Caco-2 (cell line): Measurements from ENCODE around the gene ZNF747. TPM values are rescaled to one million over a fixed set of nuclear protein-coding genes. Genes with fewer than 3 reads are reported as not detected.
"Not testable (repeated sequence)": the region's sequence is repeated elsewhere in the genome, so short reads cannot be mapped to it uniquely, and the experiment has no call there.

ENCODE experiments used
- BruUV-seq: library from RNA; stranded (reverse); fragments of 400-500 nt; replicated peaks from 2 replicates; lab custom pipeline; 2021; lab: Mats Ljungman, UMichigan
- CTCF ChIA-PET: fragments of 300-600 bp; sonication (Branson Sonifier 250); formaldehyde crosslinking; loops from one replicate; lab custom pipeline; 2022; ENCODE audit warnings: antibody characterized with exemption; lab: Charles Lee
- POLR2A ChIA-PET: fragments of 300-600 bp; sonication (Branson Sonifier 250); formaldehyde crosslinking; loops from one replicate; lab custom pipeline; 2022; ENCODE audit warnings: antibody characterized with exemption; lab: Charles Lee
- DNase-seq, 2 experiments: peaks; one replicate each; pipeline versions ENCODE4 v3.0.0 to v3.0.0-alpha.2; 2020 to 2022
- H3K27me3 ChIP-seq: replicated peaks from 2 replicates; pipeline ENCODE4 v1.6.0; 2011; ENCODE audit warnings: low read length; ENCODE audit not compliant: control insufficient read depth, insufficient read depth
- H3K36me3 ChIP-seq: 2 replicates; pipeline ENCODE4 v1.5.1; 2011; ENCODE audit warnings: low read length; ENCODE audit not compliant: control insufficient read depth, insufficient read depth
- H3K4me1 ChIP-seq: fragments of 250-450 bp; sonication (Bioruptor Pico); 2 replicates; pipeline ENCODE4 v1.5.1; 2020; ENCODE audit warnings: mild to moderate bottlenecking
- H3K4me3 ChIP-seq: 2 replicates; pipeline ENCODE4 v1.5.1; 2011; ENCODE audit warnings: low read depth, mild to moderate bottlenecking, control low read depth, low read length
- H3K9me3 ChIP-seq: fragments of 250-450 bp; sonication (Bioruptor Pico); 2 replicates; pipeline ENCODE4 v1.5.1; 2020; ENCODE audit warnings: mild to moderate bottlenecking, moderate library complexity
- H3K27ac Mint-ChIP-seq: one replicate; pipeline ENCODE4 v1.8.0; 2022; ENCODE audit warnings: mixed read lengths; ENCODE audit not compliant: unreplicated experiment
- H3K27me3 Mint-ChIP-seq: one replicate; pipeline ENCODE4 v1.8.0; 2022; ENCODE audit warnings: mixed read lengths; ENCODE audit not compliant: insufficient read depth, unreplicated experiment
- H3K36me3 Mint-ChIP-seq: one replicate; pipeline ENCODE4 v1.8.0; 2022; ENCODE audit warnings: mild to moderate bottlenecking, mixed read lengths; ENCODE audit not compliant: insufficient read depth, unreplicated experiment
- H3K4me1 Mint-ChIP-seq: one replicate; pipeline ENCODE4 v1.8.0; 2022; ENCODE audit warnings: low read depth, mixed read lengths; ENCODE audit not compliant: unreplicated experiment
- H3K4me3 Mint-ChIP-seq: one replicate; pipeline ENCODE4 v1.8.0; 2022; ENCODE audit warnings: mild to moderate bottlenecking, moderate library complexity, mixed read lengths; ENCODE audit not compliant: unreplicated experiment
- H3K9me3 Mint-ChIP-seq: one replicate; pipeline ENCODE4 v1.8.0; 2022; ENCODE audit warnings: mixed read lengths; ENCODE audit not compliant: unreplicated experiment
- intact Hi-C: fragments of 100-400 bp; cut with micrococcal nuclease; formaldehyde crosslinking; loops from one replicate; pipeline ENCODE4 v1.10.0; 2022; ENCODE audit not compliant: unreplicated experiment
- total RNA-seq: library from RNA; stranded (reverse); gene quantifications from 2 replicates; pipeline ENCODE4 v1.2.3, GENCODE V29; 2022
- TF ChIP-seq, protein P1 (sequence below), 2 experiments: fragments of 200-600 bp in 1 of 2; IDR thresholded peaks; 1 replicate in 1 of 2; 2 replicates in 1 of 2; pipeline versions ENCODE4 v1.5.1 to v1.8.0; 2011 to 2022; ENCODE audit warnings: antibody characterized with exemption in 1 of 2, control low read depth in 1 of 2, inconsistent platforms in 1 of 2, low read depth in 1 of 2, low read length in 1 of 2, mild to moderate bottlenecking in 1 of 2, moderate library complexity in 1 of 2; ENCODE audit not compliant: insufficient read depth in 1 of 2, severe bottlenecking in 1 of 2, unreplicated experiment in 1 of 2

ZNF747 gene
- total RNA-seq, 1 experiment from 2014 or later = 8.1 TPM

DNA sequence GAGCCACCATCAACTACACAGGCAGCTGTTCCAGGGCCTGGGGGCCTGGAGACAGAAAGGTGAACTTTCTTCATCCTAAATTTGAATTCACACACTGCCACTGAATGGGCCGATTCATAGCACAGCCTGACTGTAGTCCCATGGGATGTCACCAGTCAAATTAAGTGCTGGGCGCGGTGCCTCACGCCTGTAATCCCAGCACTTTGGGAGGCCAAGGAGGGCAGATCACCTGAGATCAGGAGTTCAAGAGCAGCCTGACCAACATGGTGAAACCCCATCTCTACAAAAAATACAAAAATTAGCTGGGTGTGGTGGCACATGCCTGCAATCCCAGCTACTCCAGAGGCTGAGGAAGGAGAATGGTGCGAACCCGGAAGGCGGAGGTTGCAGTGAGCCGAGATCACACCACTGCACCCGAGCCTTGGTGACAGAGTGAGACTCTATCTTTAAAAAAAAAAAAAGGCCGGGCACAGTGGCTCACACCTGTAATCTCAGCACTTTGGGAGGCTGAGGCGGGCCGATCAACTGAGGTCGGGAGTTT, 5.4 kb upstream of the ZNF747 start:
- H3K9me3 ChIP-seq, intact Hi-C loops, H3K27me3 Mint-ChIP-seq, CTCF ChIA-PET, H3K36me3 ChIP-seq, H3K4me3 Mint-ChIP-seq, BruUV-seq, H3K4me3 ChIP-seq, H3K36me3 Mint-ChIP-seq, H3K27me3 ChIP-seq, H3K27ac Mint-ChIP-seq, POLR2A ChIA-PET, DNase-seq, H3K9me3 Mint-ChIP-seq, H3K4me1 Mint-ChIP-seq: not testable (repeated sequence)
- H3K4me1 ChIP-seq = peaks cover 22% of the 10 kb centered on the region

DNA sequence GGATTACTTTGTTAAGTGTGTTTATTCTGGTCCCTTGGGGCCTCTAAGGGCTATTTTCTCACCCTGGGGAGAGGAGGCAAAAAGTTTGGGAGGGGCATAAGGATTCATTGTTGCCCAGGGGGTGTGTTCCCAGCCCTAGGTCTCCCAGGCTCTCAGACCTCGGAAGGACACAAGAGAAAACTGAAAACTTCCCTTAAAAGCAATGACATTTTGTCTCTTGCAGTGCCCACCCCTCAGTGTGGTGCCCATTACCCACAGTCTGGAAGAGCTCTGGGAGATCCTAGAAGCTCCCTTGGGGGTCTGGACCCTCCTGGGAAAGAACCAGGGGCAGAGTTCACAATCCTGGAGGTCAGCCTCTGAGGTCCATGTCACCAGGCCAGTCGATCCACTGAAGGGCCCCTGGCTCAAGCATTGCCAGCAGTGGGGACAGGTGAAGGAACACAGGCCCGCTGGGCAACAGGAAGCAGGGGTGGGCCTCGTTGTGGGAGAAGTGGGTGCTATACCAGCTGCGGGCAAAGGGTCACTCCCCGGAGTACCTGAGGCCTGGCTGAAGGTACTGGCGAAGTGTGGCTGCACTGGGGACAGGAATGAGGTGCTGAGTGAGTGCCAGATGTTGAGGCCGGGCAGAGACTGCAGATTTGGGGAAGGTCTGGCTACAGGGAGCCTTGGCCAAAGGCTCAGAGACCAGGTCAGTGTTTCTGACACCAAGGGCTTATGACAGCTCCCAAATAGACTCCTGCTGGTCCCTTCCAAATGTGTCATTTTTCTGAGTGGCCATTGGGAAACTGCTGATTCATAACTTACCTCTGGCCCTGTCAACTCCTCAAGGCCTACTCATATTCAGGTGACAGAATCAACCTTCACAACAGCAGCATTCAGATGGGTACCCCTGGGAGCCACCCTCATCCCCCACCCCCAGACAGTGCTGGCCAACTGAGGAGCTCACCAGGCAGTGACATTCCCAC, 4.6 kb upstream of the ZNF747 start:
- Histone ChIP-seq H3K4me3 (no peak overlapping the region), H3K9me3 (no peaks in the 10 kb centered on the region), H3K36me3 (no peaks in the 10 kb centered on the region), H3K4me1 (peaks cover 22% of the 10 kb centered on the region), H3K27me3 (no peaks in the 10 kb centered on the region)
- Mint-ChIP-seq H3K27ac (no peak overlapping the region), H3K36me3 (no peaks in the 10 kb centered on the region), H3K9me3 (no peaks in the 10 kb centered on the region), H3K27me3 (no peaks in the 10 kb centered on the region), H3K4me1 (no peaks in the 10 kb centered on the region), H3K4me3 (no peak overlapping the region)
- ChIA-PET POLR2A (no interaction called here), CTCF (no interaction called here)
- TF ChIP-seq, protein P1, sequence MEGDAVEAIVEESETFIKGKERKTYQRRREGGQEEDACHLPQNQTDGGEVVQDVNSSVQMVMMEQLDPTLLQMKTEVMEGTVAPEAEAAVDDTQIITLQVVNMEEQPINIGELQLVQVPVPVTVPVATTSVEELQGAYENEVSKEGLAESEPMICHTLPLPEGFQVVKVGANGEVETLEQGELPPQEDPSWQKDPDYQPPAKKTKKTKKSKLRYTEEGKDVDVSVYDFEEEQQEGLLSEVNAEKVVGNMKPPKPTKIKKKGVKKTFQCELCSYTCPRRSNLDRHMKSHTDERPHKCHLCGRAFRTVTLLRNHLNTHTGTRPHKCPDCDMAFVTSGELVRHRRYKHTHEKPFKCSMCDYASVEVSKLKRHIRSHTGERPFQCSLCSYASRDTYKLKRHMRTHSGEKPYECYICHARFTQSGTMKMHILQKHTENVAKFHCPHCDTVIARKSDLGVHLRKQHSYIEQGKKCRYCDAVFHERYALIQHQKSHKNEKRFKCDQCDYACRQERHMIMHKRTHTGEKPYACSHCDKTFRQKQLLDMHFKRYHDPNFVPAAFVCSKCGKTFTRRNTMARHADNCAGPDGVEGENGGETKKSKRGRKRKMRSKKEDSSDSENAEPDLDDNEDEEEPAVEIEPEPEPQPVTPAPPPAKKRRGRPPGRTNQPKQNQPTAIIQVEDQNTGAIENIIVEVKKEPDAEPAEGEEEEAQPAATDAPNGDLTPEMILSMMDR (IDR thresholded peaks at IDR 0.05; ENCODE audit: insufficient read depth in 1 of 2, low read depth in 1 of 2, low read length in 1 of 2, severe bottlenecking in 1 of 2, unreplicated experiment in 1 of 2) = no peak
- DNase-seq = no peak
- intact Hi-C loops = no loop called here
- no TSS peak for BruUV-seq

DNA sequence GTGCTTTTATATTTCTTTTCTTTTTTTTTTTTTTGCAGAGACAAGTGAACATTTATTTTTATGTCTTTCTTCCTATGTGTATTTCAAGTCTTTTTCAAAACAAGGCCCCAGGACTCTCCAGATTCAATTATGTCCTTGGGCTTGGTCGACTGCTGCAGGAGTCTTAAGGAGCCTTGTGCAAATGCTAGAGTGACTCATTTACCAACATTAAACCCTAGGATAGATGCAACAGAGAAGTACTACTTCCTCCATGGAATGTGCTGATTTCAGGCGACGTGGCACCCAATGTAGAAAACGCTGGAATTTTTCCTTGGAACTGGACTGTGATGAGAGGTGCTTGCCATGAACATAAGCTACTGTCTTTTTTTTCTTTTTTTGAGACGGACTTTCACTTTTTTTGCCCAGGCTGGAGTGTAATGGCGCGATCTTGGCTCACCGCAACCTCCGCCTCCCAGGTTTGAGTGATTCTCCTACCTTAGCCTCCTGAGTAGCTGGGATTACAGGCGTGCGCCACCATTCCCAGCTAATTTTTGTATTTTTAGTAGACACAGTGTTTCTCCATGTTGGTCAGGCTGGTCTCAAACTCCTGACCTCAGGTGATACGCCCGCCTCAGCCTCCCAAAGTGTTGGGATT, 1.9 kb upstream of the ZNF747 start:
- DNase-seq, H3K27me3 Mint-ChIP-seq, H3K9me3 ChIP-seq, H3K9me3 Mint-ChIP-seq, intact Hi-C loops, H3K27me3 ChIP-seq, H3K36me3 ChIP-seq, BruUV-seq, H3K4me1 ChIP-seq, H3K4me1 Mint-ChIP-seq: not testable (repeated sequence)
- Mint-ChIP-seq H3K36me3 (peaks cover 12% of the 10 kb centered on the region), H3K27ac (peak overlapping the region; percentile 91), H3K4me3 (peak overlapping the region; percentile 87)
- 0 out of 2 replicates have a peak overlapping the region, but pooled peaks have one; percentile 80 for H3K4me3 ChIP-seq
- POLR2A ChIA-PET = interaction anchor here (1.2 to 2.5 kb wide), 5 partner anchors 9 to 119 kb away, joined by 3 to 20 read pairs (median 11); partner anchors contain the start of genes ZNF688 and ZNF764
- CTCF ChIA-PET = interaction anchor here (0.9 to 3.0 kb wide), 9 partner anchors 13 to 119 kb away, joined by 4 to 43 read pairs (median 6); partner anchors contain the start of genes DCTPP1, ZNF688, ZNF764 and ZNF785
